ENCODE measurements around the gene CHN1.

CHN1 gene

GRCh38 chr2:174965551-174965950 lies 39.6 kb downstream of the CHN1 start:
- H3K4me3 ChIP-seq (ENCODE audit: low read depth, low read length): no peak overlapping the region
- no peak for TF ChIP-seq CTCF (IDR thresholded peaks at IDR 0.05; ENCODE audit: low read depth, low read length)
- no peak for DNase-seq (ENCODE audit: low read depth, low spot score)
- in situ Hi-C loops (cut with HindIII; ENCODE audit: low sequenced_read_pairs): no loop called here

- in situ Hi-C loops (cut with HindIII; ENCODE audit: low sequenced_read_pairs): no loop called here
- no peak for TF ChIP-seq CTCF (IDR thresholded peaks at IDR 0.05; ENCODE audit: low read depth, low read length)
- no peak for DNase-seq (ENCODE audit: low read depth, low spot score)
- H3K4me3 ChIP-seq (ENCODE audit: low read depth, low read length): no peak overlapping the region
These were observed 40.8 kb downstream of the CHN1 start for GRCh38 chr2:174964404-174964803.

- in situ Hi-C loops (cut with HindIII; ENCODE audit: low sequenced_read_pairs): no loop called here
- DNase-seq (ENCODE audit: low read depth, low spot score): peak; percentile 31
- TF ChIP-seq CTCF (IDR thresholded peaks at IDR 0.05; ENCODE audit: low read depth, low read length): no peak
- no peak overlapping the region for H3K4me3 ChIP-seq (ENCODE audit: low read depth, low read length)
These were observed 41.5 kb downstream of the CHN1 start for GRCh38 chr2:174963437-174964400.

- H3K4me3 ChIP-seq (ENCODE audit: low read depth, low read length): no peak overlapping the region
- in situ Hi-C loops (cut with HindIII; ENCODE audit: low sequenced_read_pairs): no loop called here
- DNase-seq (ENCODE audit: low read depth, low spot score): no peak
- no peak for TF ChIP-seq CTCF (IDR thresholded peaks at IDR 0.05; ENCODE audit: low read depth, low read length)
These were observed 45.4 kb downstream of the CHN1 start for GRCh38 chr2:174959787-174960186.

GRCh38 chr2:174957050-174957449 lies 48.1 kb downstream of the CHN1 start:
- H3K4me3 ChIP-seq (ENCODE audit: low read depth, low read length): no peak overlapping the region
- peak; percentile 30 for DNase-seq (ENCODE audit: low read depth, low spot score)
- no peak for TF ChIP-seq CTCF (IDR thresholded peaks at IDR 0.05; ENCODE audit: low read depth, low read length)
- in situ Hi-C loops (cut with HindIII; ENCODE audit: low sequenced_read_pairs): no loop called here

GRCh38 chr2:174952607-174953006 lies 52.6 kb downstream of the CHN1 start:
- H3K4me3 ChIP-seq (ENCODE audit: low read depth, low read length): no peak overlapping the region

More at GRCh38 chr2:174952607-174953006, 52.6 kb downstream of the CHN1 start:
- DNase-seq (ENCODE audit: low read depth, low spot score): peak; percentile 31
- no peak for TF ChIP-seq CTCF (IDR thresholded peaks at IDR 0.05; ENCODE audit: low read depth, low read length)
- in situ Hi-C loops (cut with HindIII; ENCODE audit: low sequenced_read_pairs): no loop called here
